Measurements from ENCODE around the gene RAD23B. TPM values are rescaled to one million over a fixed set of nuclear protein-coding genes. Genes with fewer than 3 reads are reported as not detected.
"Not testable (repeated sequence)": the region's sequence is repeated elsewhere in the genome, so short reads cannot be mapped to it uniquely, and the experiment has no call there.

Gene RAD23B
- total and polyA plus RNA-seq, 8 donors: 19.3 to 86.8 (median 53.9) TPM

GRCh38 chr9:107251756-107252322 lies 31.2 kb upstream of the RAD23B start:
- H3K27ac ChIP-seq: peak overlapping the region in 1 of 5 donors; percentile 16
- intact Hi-C loops (cut with DNase I; ENCODE audit: low total_unique reads): no loop called here
- H3K9me3 ChIP-seq: no peaks in the 10 kb centered on the region
- TF ChIP-seq POLR2AphosphoS5 (IDR thresholded peaks at IDR 0.05) (no peak), EP300 (IDR thresholded peaks at IDR 0.05) (no peak), POLR2A (IDR thresholded peaks at IDR 0.05) (no peak), CTCF (IDR thresholded peaks at IDR 0.05) (no peak)
- no peaks in the 10 kb centered on the region for H3K27me3 ChIP-seq
- H3K36me3 ChIP-seq: no peaks in the 10 kb centered on the region
- H3K4me3 ChIP-seq: no peak overlapping the region
- WGBS, 5 donors: 41 to 48% (median 45%) methylated on average over 4 of the region's 4 CpGs
- peaks cover 0 to 9% (median 0%) of the 10 kb centered on the region in 4 donors for H3K4me1 ChIP-seq
- peak; percentile 28 to 54 for DNase-seq

GRCh38 chr9:107258919-107259318 lies 24.2 kb upstream of the RAD23B start:
- intact Hi-C loops (cut with DNase I; ENCODE audit: low total_unique reads): no loop called here
- H3K4me1 ChIP-seq: no peaks in the 10 kb centered on the region
- no peaks in the 10 kb centered on the region for H3K9me3 ChIP-seq
- no peak overlapping the region for H3K27ac ChIP-seq
- no peaks in the 10 kb centered on the region for H3K36me3 ChIP-seq
- H3K27me3 ChIP-seq: no peaks in the 10 kb centered on the region
- WGBS, 5 donors: 91 to 98% (median 93%) methylated on average over 3 of the region's 3 CpGs
- no peak for DNase-seq
- H3K4me3 ChIP-seq: no peak overlapping the region
- TF ChIP-seq EP300 (IDR thresholded peaks at IDR 0.05) (no peak), POLR2A (IDR thresholded peaks at IDR 0.05) (no peak), CTCF (IDR thresholded peaks at IDR 0.05) (no peak), POLR2AphosphoS5 (IDR thresholded peaks at IDR 0.05) (no peak)

GRCh38 chr9:107259751-107260313 lies 23.2 kb upstream of the RAD23B start:
- H3K27me3 ChIP-seq; H3K4me3 ChIP-seq; H3K9me3 ChIP-seq; DNase-seq; intact Hi-C loops (cut with DNase I; ENCODE audit: low total_unique reads); H3K27ac ChIP-seq; H3K36me3 ChIP-seq; H3K4me1 ChIP-seq: not testable (repeated sequence)
- WGBS, 5 donors: 80 to 88% (median 86%) methylated on average over 13 of the region's 13 CpGs

GRCh38 chr9:107260437-107261081 lies 22.5 kb upstream of the RAD23B start:
- Histone ChIP-seq H3K9me3 (peaks cover 0 to 12% (median 0%) of the 10 kb centered on the region in 4 donors), H3K4me3 (no peak overlapping the region), H3K36me3 (no peaks in the 10 kb centered on the region), H3K27me3 (no peaks in the 10 kb centered on the region), H3K27ac (no peak overlapping the region), H3K4me1 (no peaks in the 10 kb centered on the region)
- no peak for DNase-seq
- 28 to 49% (median 39%) methylated on average over 4 of the region's 4 CpGs for WGBS, 5 donors
- TF ChIP-seq POLR2A (IDR thresholded peaks at IDR 0.05): no peak
- TF ChIP-seq CTCF (IDR thresholded peaks at IDR 0.05): no peak
- TF ChIP-seq EP300 (IDR thresholded peaks at IDR 0.05): no peak
- no peak for TF ChIP-seq POLR2AphosphoS5 (IDR thresholded peaks at IDR 0.05)
- intact Hi-C loops (cut with DNase I; ENCODE audit: low total_unique reads): no loop called here

GRCh38 chr9:107261106-107261505 lies 22.0 kb upstream of the RAD23B start:
- H3K27ac ChIP-seq: no peak overlapping the region
- peaks cover 0 to 13% (median 0%) of the 10 kb centered on the region in 4 donors for H3K9me3 ChIP-seq
- DNase-seq: no peak
- no peak overlapping the region for H3K4me3 ChIP-seq
- TF ChIP-seq EP300 (IDR thresholded peaks at IDR 0.05): no peak
- no peak for TF ChIP-seq POLR2AphosphoS5 (IDR thresholded peaks at IDR 0.05)
- no peak for TF ChIP-seq POLR2A (IDR thresholded peaks at IDR 0.05)
- TF ChIP-seq CTCF (IDR thresholded peaks at IDR 0.05): no peak
- H3K27me3 ChIP-seq: no peaks in the 10 kb centered on the region
- no peaks in the 10 kb centered on the region for H3K36me3 ChIP-seq
- 78 to 84% (median 82%) methylated on average over 5 of the region's 5 CpGs for WGBS, 5 donors
- no peaks in the 10 kb centered on the region for H3K4me1 ChIP-seq
- intact Hi-C loops (cut with DNase I; ENCODE audit: low total_unique reads): no loop called here

Data from stomach (tissue), 9 donors.